ENCODE measurements around the gene ZNF536. TPM values are rescaled to one million over a fixed set of nuclear protein-coding genes. Genes with fewer than 3 reads are reported as not detected.
"Not testable (repeated sequence)": the region's sequence is repeated elsewhere in the genome, so short reads cannot be mapped to it uniquely, and the experiment has no call there.

ZNF536 gene
- total RNA-seq, 4 donors from 2014 or later, result 0.51 to 1.0 (median 0.77) TPM

- no peak for DNase-seq (ENCODE audit: low spot score in 2 of 2)
- 74 to 81% methylated on average over 4 of the region's 4 CpGs for WGBS, 2 donors
- TF ChIP-seq CTCF (IDR thresholded peaks at IDR 0.05) (no peak), POLR2A (IDR thresholded peaks at IDR 0.05) (no peak)
Observed at GRCh38 chr19:30457484-30457883, 85.3 kb downstream of the ZNF536 start.

GRCh38 chr19:30459859-30460258 lies 87.7 kb downstream of the ZNF536 start:
- intact Hi-C loops (cut with DNase I; ENCODE audit: low total_unique reads), result no loop called here
- no peak for DNase-seq (ENCODE audit: low spot score in 2 of 2)
- no peak overlapping the region for H3K4me3 ChIP-seq (ENCODE audit: low read depth, poor library complexity, severe bottlenecking)
- TF ChIP-seq CTCF (IDR thresholded peaks at IDR 0.05) (no peak), POLR2A (IDR thresholded peaks at IDR 0.05) (no peak)
- 75 to 85% methylated on average over 2 of the region's 2 CpGs for WGBS, 2 donors

More at GRCh38 chr19:30457484-30457883, 85.3 kb downstream of the ZNF536 start:
- H3K4me3 ChIP-seq (ENCODE audit: low read depth, poor library complexity, severe bottlenecking), result no peak overlapping the region
- intact Hi-C loops (cut with DNase I; ENCODE audit: low total_unique reads), result no loop called here

GRCh38 chr19:30464162-30464561 lies 92.0 kb downstream of the ZNF536 start:
- WGBS, 2 donors, result 88 to 89% methylated on average over 8 of the region's 8 CpGs
- intact Hi-C loops (cut with DNase I; ENCODE audit: low total_unique reads), result no loop called here
- no peak for TF ChIP-seq CTCF (IDR thresholded peaks at IDR 0.05)
- no peak for DNase-seq (ENCODE audit: low spot score in 2 of 2)
- no peak overlapping the region for H3K4me3 ChIP-seq (ENCODE audit: low read depth, poor library complexity, severe bottlenecking)

GRCh38 chr19:30466598-30466997 lies 94.4 kb downstream of the ZNF536 start:
- intact Hi-C loops (cut with DNase I; ENCODE audit: low total_unique reads); H3K4me3 ChIP-seq (ENCODE audit: low read depth, poor library complexity, severe bottlenecking); DNase-seq (ENCODE audit: low spot score in 2 of 2): not testable (repeated sequence)
- 92 to 96% methylated on average over 4 of the region's 4 CpGs for WGBS, 2 donors

GRCh38 chr19:30467239-30467638 lies 95.1 kb downstream of the ZNF536 start:
- H3K4me3 ChIP-seq (ENCODE audit: low read depth, poor library complexity, severe bottlenecking), result no peak overlapping the region
- no peak for DNase-seq (ENCODE audit: low spot score in 2 of 2)
- 92 to 94% methylated on average over 4 of the region's 4 CpGs for WGBS, 2 donors
- intact Hi-C loops (cut with DNase I; ENCODE audit: low total_unique reads), result no loop called here
- no peak for TF ChIP-seq CTCF (IDR thresholded peaks at IDR 0.05)
- TF ChIP-seq POLR2A (IDR thresholded peaks at IDR 0.05), result no peak

GRCh38 chr19:30469774-30470173 lies 97.6 kb downstream of the ZNF536 start:
- intact Hi-C loops (cut with DNase I; ENCODE audit: low total_unique reads), result no loop called here
- WGBS, 2 donors, result 44 to 50% methylated on average over 5 of the region's 5 CpGs
- no peak for DNase-seq (ENCODE audit: low spot score in 2 of 2)
- TF ChIP-seq POLR2A (IDR thresholded peaks at IDR 0.05) (no peak), CTCF (IDR thresholded peaks at IDR 0.05) (no peak)
- H3K4me3 ChIP-seq (ENCODE audit: low read depth, poor library complexity, severe bottlenecking), result no peak overlapping the region
